Neural cell (in vitro differentiated cells): Measurements from ENCODE around the gene DHX36. TPM values are rescaled to one million over a fixed set of nuclear protein-coding genes. Genes with fewer than 3 reads are reported as not detected.

Experiments used
- H2AFZ ChIP-seq: fragments of 200-600, 300-800 bp; sonication (generic), shearing (Covaris generic); 2 replicates; pipeline ENCODE4 v1.6.0; 2014; ENCODE audit warnings: low read depth, mild to moderate bottlenecking, antibody characterized with exemption, low read length, moderate library complexity
- H3F3A ChIP-seq: fragments of 200-600 bp; shearing (Covaris generic); 2 replicates; pipeline ENCODE4 v1.6.1; 2016; ENCODE audit warnings: mild to moderate bottlenecking, moderate library complexity, mixed read lengths, antibody characterized with exemption, low read length; ENCODE audit not compliant: insufficient read depth, poor library complexity, severe bottlenecking
- H3K27ac ChIP-seq: fragments of 200-600, 300-800 bp; sonication (generic), shearing (Covaris generic); 2 replicates; pipeline ENCODE4 v1.5.1; 2014; ENCODE audit warnings: mild to moderate bottlenecking, low read length, moderate library complexity
- H3K27me3 ChIP-seq: fragments of 300-800, 200-600 bp; sonication (generic), shearing (Covaris generic); 2 replicates; pipeline ENCODE4 v1.6.0; 2014; ENCODE audit warnings: mild to moderate bottlenecking, low read depth, low read length, moderate library complexity; ENCODE audit not compliant: insufficient read depth
- H3K36me3 ChIP-seq: fragments of 300-800, 200-600 bp; sonication (generic), shearing (Covaris generic); 2 replicates; pipeline ENCODE4 v1.5.1; 2014; ENCODE audit warnings: mild to moderate bottlenecking, antibody characterized with exemption, low read length, moderate library complexity; ENCODE audit not compliant: insufficient read depth
- H3K4me2 ChIP-seq: fragments of 300-800, 200-600 bp; sonication (generic), shearing (Covaris generic); 2 replicates; pipeline ENCODE4 v1.6.0; 2014; ENCODE audit warnings: mild to moderate bottlenecking, low read length
- H3K4me3 ChIP-seq: fragments of 300-800, 200-600 bp; sonication (generic), shearing (Covaris generic); 2 replicates; pipeline ENCODE4 v1.5.1; 2014; ENCODE audit warnings: mild to moderate bottlenecking, low read length, moderate library complexity
- H3K79me2 ChIP-seq: fragments of 200-600 bp; shearing (Covaris generic); replicated peaks from 2 replicates; pipeline ENCODE4 v1.6.0; 2014; ENCODE audit warnings: mild to moderate bottlenecking, low read length, moderate library complexity; ENCODE audit not compliant: insufficient read depth
- H3K9ac ChIP-seq: fragments of 300-800, 200-600 bp; sonication (generic), shearing (Covaris generic); 2 replicates; pipeline ENCODE4 v1.6.1; 2016; ENCODE audit warnings: mild to moderate bottlenecking, low read length, mixed read lengths
- H3K9me2 ChIP-seq: fragments of 200-600 bp; shearing (Covaris generic); 2 replicates; pipeline ENCODE4 v1.6.1; 2016; ENCODE audit warnings: mild to moderate bottlenecking, low read length, mixed read lengths; ENCODE audit not compliant: insufficient read depth
- H3K9me3 ChIP-seq: fragments of 200-600, 300-800 bp; sonication (generic), shearing (Covaris generic); 2 replicates; pipeline ENCODE4 v1.6.1; 2016; ENCODE audit warnings: mild to moderate bottlenecking, mixed run types, low read length, moderate library complexity, mixed read lengths
- H4K20me1 ChIP-seq: fragments of 200-600 bp; shearing (Covaris generic); 2 replicates; pipeline ENCODE4 v1.6.1; 2016; ENCODE audit warnings: mild to moderate bottlenecking, mixed run types; ENCODE audit not compliant: insufficient read depth
- EP300 ChIP-seq: fragments of 450-650 bp; conservative IDR thresholded peaks from 2 replicates; pipeline ENCODE4 v1.6.1; 2014; ENCODE audit warnings: antibody characterized with exemption, mild to moderate bottlenecking, moderate library complexity; ENCODE audit not compliant: poor library complexity, severe bottlenecking
- EZH2 ChIP-seq: fragments of 200-600, 300-800 bp; shearing (Covaris generic), sonication (generic); IDR thresholded peaks from 2 replicates; pipeline ENCODE4 v1.6.1; 2014; ENCODE audit warnings: antibody characterized with exemption, low read length, borderline replicate concordance, mild to moderate bottlenecking; ENCODE audit not compliant: insufficient read depth, poor library complexity, severe bottlenecking
- MXI1 ChIP-seq: fragments of 450-650 bp; conservative IDR thresholded peaks from 2 replicates; pipeline ENCODE4 v1.6.1; 2014; ENCODE audit warnings: antibody characterized with exemption, mild to moderate bottlenecking; ENCODE audit not compliant: poor library complexity, severe bottlenecking
- POLR2AphosphoS5 ChIP-seq: IDR thresholded peaks from 2 replicates; pipeline ENCODE4 v1.6.1; 2012
- RAD21 ChIP-seq: fragments of 450-650 bp; conservative IDR thresholded peaks from 2 replicates; pipeline ENCODE4 v1.6.1; 2014; ENCODE audit warnings: antibody characterized with exemption, mild to moderate bottlenecking, moderate library complexity
- SMC3 ChIP-seq: fragments of 450-650 bp; conservative IDR thresholded peaks from 2 replicates; pipeline ENCODE4 v1.6.1; 2014; ENCODE audit warnings: antibody characterized with exemption, mild to moderate bottlenecking, moderate library complexity; ENCODE audit not compliant: poor library complexity
- TAF1 ChIP-seq: IDR thresholded peaks from 2 replicates; pipeline ENCODE4 v1.6.1; 2012; ENCODE audit warnings: low read depth
- polyA plus RNA-seq: library from polyadenylated mRNA; depleted of rRNA; stranded (reverse); fragments of >200 nt; gene quantifications from 2 replicates; pipeline ENCODE4 v1.2.3, GENCODE V29; 2014
- TF ChIP-seq, protein P1 (sequence below): IDR thresholded peaks from 2 replicates; pipeline ENCODE4 v1.6.1; 2012; ENCODE audit warnings: borderline replicate concordance
- TF ChIP-seq, protein P2 (sequence below): fragments of 450-650 bp; IDR thresholded peaks from 2 replicates; pipeline ENCODE4 v1.5.1; 2014; ENCODE audit warnings: antibody characterized with exemption, mild to moderate bottlenecking, moderate library complexity; ENCODE audit not compliant: poor library complexity, severe bottlenecking

Gene DHX36
- polyA plus RNA-seq, 1 donor from 2014 or later: 189 TPM

DNA sequence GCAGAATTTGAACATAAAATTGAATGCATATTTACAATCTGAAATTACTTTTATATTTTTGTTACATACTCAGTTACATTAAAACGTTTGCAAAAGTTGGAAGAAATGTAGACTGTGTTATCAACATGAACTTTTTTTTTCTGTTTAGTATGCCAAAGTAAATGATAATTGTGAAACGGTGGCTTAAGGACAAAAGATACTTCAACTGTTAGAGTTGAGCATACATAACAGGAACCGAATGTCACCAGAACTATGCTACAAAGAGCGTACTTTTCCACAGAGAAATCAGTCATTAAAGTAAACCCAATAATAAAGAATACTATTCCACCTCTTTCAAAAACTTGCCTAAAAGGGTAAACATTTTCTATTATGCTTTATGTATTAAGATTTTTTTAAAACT is 14.3 kb upstream of the DHX36 start:
- no peaks in the 10 kb centered on the region for H4K20me1 ChIP-seq
- no peaks in the 10 kb centered on the region for H3K27me3 ChIP-seq
- no peak for TF ChIP-seq MXI1
- TF ChIP-seq TAF1: no peak
- TF ChIP-seq POLR2AphosphoS5: no peak
- no peak for TF ChIP-seq EZH2
- no peak for TF ChIP-seq SMC3
- TF ChIP-seq, protein P1, sequence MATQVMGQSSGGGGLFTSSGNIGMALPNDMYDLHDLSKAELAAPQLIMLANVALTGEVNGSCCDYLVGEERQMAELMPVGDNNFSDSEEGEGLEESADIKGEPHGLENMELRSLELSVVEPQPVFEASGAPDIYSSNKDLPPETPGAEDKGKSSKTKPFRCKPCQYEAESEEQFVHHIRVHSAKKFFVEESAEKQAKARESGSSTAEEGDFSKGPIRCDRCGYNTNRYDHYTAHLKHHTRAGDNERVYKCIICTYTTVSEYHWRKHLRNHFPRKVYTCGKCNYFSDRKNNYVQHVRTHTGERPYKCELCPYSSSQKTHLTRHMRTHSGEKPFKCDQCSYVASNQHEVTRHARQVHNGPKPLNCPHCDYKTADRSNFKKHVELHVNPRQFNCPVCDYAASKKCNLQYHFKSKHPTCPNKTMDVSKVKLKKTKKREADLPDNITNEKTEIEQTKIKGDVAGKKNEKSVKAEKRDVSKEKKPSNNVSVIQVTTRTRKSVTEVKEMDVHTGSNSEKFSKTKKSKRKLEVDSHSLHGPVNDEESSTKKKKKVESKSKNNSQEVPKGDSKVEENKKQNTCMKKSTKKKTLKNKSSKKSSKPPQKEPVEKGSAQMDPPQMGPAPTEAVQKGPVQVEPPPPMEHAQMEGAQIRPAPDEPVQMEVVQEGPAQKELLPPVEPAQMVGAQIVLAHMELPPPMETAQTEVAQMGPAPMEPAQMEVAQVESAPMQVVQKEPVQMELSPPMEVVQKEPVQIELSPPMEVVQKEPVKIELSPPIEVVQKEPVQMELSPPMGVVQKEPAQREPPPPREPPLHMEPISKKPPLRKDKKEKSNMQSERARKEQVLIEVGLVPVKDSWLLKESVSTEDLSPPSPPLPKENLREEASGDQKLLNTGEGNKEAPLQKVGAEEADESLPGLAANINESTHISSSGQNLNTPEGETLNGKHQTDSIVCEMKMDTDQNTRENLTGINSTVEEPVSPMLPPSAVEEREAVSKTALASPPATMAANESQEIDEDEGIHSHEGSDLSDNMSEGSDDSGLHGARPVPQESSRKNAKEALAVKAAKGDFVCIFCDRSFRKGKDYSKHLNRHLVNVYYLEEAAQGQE: no peak
- TF ChIP-seq RAD21: no peak
- TF ChIP-seq, protein P2, sequence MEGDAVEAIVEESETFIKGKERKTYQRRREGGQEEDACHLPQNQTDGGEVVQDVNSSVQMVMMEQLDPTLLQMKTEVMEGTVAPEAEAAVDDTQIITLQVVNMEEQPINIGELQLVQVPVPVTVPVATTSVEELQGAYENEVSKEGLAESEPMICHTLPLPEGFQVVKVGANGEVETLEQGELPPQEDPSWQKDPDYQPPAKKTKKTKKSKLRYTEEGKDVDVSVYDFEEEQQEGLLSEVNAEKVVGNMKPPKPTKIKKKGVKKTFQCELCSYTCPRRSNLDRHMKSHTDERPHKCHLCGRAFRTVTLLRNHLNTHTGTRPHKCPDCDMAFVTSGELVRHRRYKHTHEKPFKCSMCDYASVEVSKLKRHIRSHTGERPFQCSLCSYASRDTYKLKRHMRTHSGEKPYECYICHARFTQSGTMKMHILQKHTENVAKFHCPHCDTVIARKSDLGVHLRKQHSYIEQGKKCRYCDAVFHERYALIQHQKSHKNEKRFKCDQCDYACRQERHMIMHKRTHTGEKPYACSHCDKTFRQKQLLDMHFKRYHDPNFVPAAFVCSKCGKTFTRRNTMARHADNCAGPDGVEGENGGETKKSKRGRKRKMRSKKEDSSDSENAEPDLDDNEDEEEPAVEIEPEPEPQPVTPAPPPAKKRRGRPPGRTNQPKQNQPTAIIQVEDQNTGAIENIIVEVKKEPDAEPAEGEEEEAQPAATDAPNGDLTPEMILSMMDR: no peak
- TF ChIP-seq EP300: no peak
- H3K36me3 ChIP-seq: no peaks in the 10 kb centered on the region
- no peaks in the 10 kb centered on the region for H3K9me3 ChIP-seq
- no peak overlapping the region for H2AFZ ChIP-seq
- no peaks in the 10 kb centered on the region for H3K9me2 ChIP-seq
- no peak overlapping the region for H3K4me2 ChIP-seq
- H3K27ac ChIP-seq: no peak overlapping the region
- H3K79me2 ChIP-seq: no peaks in the 10 kb centered on the region
- H3K9ac ChIP-seq: no peak overlapping the region
- H3F3A ChIP-seq: no peaks in the 10 kb centered on the region
- no peak overlapping the region for H3K4me3 ChIP-seq

GRCh38 chr3:154338008-154338407 is 13.7 kb upstream of the DHX36 start:
- Histone ChIP-seq H3K4me2 (no peak overlapping the region), H3K27me3 (no peaks in the 10 kb centered on the region), H3K9ac (no peak overlapping the region), H3K36me3 (no peaks in the 10 kb centered on the region), H3K9me3 (no peaks in the 10 kb centered on the region), H3F3A (no peaks in the 10 kb centered on the region), H3K27ac (no peak overlapping the region), H2AFZ (no peak overlapping the region), H4K20me1 (no peaks in the 10 kb centered on the region), H3K9me2 (no peaks in the 10 kb centered on the region), H3K79me2 (no peaks in the 10 kb centered on the region), H3K4me3 (no peak overlapping the region)
- TF ChIP-seq, protein P1: no peak
- TF ChIP-seq, protein P2: no peak
- TF ChIP-seq RAD21 (no peak), POLR2AphosphoS5 (no peak), MXI1 (no peak)
